Loucy (cell line): ENCODE data around the gene DROSHA.

Experiments
- EZH2phosphoT487 ChIP-seq: fragments of 200-600 bp; IDR thresholded peaks from 2 replicates; pipeline ENCODE4 v1.6.1; 2018; ENCODE audit warnings: antibody characterized with exemption, mild to moderate bottlenecking, moderate library complexity, borderline replicate concordance
- TF ChIP-seq, protein P1 (sequence below): fragments of 200-600 bp; sonication (generic); conservative IDR thresholded peaks from 2 replicates; pipeline ENCODE4 v1.5.1; 2014; ENCODE audit warnings: mild to moderate bottlenecking, antibody characterized with exemption, low read length

DNA sequence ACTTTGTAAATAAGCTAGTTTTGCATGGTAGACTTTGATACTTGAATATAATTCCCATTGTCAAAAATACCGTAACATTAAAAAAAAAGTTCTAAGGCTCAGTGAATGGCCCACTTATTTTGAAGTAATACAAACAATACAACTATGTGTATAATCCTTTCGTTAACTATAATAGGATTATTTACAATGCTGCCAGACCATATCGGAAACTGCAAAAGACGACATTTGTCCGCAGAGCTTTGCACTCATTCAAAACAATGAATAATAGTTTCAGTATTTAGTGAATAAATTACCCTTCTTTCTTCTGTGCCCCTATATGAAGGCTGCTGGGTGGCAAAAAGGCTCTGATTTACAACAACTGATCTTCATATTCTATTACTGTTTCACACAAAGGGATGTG is 121.8 kb downstream of the DROSHA start:
- TF ChIP-seq, protein P1, sequence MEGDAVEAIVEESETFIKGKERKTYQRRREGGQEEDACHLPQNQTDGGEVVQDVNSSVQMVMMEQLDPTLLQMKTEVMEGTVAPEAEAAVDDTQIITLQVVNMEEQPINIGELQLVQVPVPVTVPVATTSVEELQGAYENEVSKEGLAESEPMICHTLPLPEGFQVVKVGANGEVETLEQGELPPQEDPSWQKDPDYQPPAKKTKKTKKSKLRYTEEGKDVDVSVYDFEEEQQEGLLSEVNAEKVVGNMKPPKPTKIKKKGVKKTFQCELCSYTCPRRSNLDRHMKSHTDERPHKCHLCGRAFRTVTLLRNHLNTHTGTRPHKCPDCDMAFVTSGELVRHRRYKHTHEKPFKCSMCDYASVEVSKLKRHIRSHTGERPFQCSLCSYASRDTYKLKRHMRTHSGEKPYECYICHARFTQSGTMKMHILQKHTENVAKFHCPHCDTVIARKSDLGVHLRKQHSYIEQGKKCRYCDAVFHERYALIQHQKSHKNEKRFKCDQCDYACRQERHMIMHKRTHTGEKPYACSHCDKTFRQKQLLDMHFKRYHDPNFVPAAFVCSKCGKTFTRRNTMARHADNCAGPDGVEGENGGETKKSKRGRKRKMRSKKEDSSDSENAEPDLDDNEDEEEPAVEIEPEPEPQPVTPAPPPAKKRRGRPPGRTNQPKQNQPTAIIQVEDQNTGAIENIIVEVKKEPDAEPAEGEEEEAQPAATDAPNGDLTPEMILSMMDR = no peak
- no peak for TF ChIP-seq EZH2phosphoT487
